ENCODE measurements around the gene GNG3.
"Not testable (repeated sequence)": the region's sequence is repeated elsewhere in the genome, so short reads cannot be mapped to it uniquely, and the experiment has no call there.

GNG3 gene

DNA sequence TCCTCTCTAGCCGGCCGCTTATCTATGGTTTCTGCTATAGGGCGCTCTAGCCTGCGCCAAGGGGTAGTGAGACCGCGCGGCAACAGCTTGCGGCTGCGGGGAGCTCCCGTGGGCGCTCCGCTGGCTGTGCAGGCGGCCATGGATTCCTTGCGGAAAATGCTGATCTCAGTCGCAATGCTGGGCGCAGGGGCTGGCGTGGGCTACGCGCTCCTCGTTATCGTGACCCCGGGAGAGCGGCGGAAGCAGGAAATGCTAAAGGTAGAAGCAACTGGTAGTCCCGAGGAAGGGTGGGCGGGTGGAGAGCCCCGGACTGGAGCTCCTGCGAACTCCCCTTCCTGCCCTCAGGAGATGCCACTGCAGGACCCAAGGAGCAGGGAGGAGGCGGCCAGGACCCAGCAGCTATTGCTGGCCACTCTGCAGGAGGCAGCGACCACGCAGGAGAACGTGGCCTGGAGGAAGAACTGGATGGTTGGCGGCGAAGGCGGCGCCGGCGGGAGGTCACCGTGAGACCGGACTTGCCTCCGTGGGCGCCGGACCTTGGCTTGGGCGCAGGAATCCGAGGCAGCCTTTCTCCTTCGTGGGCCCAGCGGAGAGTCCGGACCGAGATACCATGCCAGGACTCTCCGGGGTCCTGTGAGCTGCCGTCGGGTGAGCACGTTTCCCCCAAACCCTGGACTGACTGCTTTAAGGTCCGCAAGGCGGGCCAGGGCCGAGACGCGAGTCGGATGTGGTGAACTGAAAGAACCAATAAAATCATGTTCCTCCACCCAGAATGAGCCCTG, 35.7 kb upstream of the GNG3 start, which contains the start of the genes LBHD1 and UQCC3:
Gene LBHD1 (minus strand): TSS at position 660 of the 782 bp plus-strand sequence. CDS start 2,236 bp downstream, outside the sequence.
Gene UQCC3 (plus strand): TSS at position 66 of the 782 bp plus-strand sequence. CDS start 73 bp downstream, at position 139.
- Histone ChIP-seq H3K9me3 (ENCODE audit: severe bottlenecking) (no peaks in the 10 kb centered on the region), H3K27me3 (ENCODE audit: insufficient read depth, poor library complexity, severe bottlenecking) (no peaks in the 10 kb centered on the region), H3K36me3 (ENCODE audit: low read depth) (peaks cover 46% of the 10 kb centered on the region), H3K4me1 (ENCODE audit: insufficient read depth, poor library complexity, severe bottlenecking) (peaks cover 9% of the 10 kb centered on the region), H3K27ac (ENCODE audit: poor library complexity, severe bottlenecking) (peak within 1 kb of the TSS; percentile 86), H3K4me3 (ENCODE audit: severe bottlenecking) (peak within 1 kb of the TSS; percentile 71)
- TF ChIP-seq, protein P1, sequence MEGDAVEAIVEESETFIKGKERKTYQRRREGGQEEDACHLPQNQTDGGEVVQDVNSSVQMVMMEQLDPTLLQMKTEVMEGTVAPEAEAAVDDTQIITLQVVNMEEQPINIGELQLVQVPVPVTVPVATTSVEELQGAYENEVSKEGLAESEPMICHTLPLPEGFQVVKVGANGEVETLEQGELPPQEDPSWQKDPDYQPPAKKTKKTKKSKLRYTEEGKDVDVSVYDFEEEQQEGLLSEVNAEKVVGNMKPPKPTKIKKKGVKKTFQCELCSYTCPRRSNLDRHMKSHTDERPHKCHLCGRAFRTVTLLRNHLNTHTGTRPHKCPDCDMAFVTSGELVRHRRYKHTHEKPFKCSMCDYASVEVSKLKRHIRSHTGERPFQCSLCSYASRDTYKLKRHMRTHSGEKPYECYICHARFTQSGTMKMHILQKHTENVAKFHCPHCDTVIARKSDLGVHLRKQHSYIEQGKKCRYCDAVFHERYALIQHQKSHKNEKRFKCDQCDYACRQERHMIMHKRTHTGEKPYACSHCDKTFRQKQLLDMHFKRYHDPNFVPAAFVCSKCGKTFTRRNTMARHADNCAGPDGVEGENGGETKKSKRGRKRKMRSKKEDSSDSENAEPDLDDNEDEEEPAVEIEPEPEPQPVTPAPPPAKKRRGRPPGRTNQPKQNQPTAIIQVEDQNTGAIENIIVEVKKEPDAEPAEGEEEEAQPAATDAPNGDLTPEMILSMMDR (IDR thresholded peaks at IDR 0.05; ENCODE audit: poor library complexity, severe bottlenecking) = no peak
- DNase-seq (ENCODE audit: low spot score) (peak; percentile 78), ATAC-seq (ENCODE audit: low read depth) (peak; percentile 81)

DNA sequence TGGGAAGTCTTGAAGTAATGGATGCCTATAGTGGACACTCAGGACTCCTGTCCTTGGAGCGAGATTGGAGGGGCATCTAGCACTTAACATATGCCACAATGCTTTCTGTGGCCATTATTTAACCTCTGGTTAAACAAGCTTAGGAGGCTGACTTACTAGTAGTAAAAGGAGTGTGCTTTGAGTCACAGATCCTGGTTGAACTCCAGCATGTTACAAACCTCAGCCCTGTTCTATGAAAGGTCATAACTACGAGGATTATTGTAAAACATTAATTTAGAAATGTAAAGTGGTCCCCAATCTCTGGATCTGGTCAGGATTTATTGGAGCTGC, 34.3 kb upstream of the GNG3 start:
- Histone ChIP-seq H3K4me1 (ENCODE audit: insufficient read depth, poor library complexity, severe bottlenecking) (peaks cover 13% of the 10 kb centered on the region), H3K27ac (ENCODE audit: poor library complexity, severe bottlenecking) (peak overlapping the region; percentile 86), H3K36me3 (ENCODE audit: low read depth) (peaks cover 50% of the 10 kb centered on the region), H3K9me3 (ENCODE audit: severe bottlenecking) (no peaks in the 10 kb centered on the region), H3K27me3 (ENCODE audit: insufficient read depth, poor library complexity, severe bottlenecking) (no peaks in the 10 kb centered on the region), H3K4me3 (ENCODE audit: severe bottlenecking) (no peak overlapping the region)
- no peak for ATAC-seq (ENCODE audit: low read depth)
- TF ChIP-seq, protein P1 (IDR thresholded peaks at IDR 0.05; ENCODE audit: poor library complexity, severe bottlenecking) = no peak
- DNase-seq (ENCODE audit: low spot score) = no peak

DNA sequence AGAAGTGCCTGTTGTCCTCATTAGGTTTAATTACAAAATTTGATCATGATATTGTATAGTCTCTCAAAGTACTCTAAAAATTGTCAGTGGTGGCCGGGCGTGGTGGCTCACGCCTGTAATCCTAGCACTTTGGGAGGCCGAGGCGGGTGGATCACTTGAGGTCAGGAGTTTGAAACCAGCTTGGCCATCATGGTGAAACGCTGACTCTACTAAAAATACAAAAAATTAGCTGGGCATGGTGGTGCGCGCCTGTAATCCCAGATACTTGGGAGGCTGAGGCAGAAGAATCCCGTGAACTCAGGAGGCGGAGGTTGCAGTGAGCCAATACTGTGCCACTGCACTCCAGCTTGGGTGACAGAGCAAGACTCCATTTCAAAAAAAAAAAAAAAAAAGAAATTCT, 32.1 kb upstream of the GNG3 start:
- not testable (repeated sequence) for H3K27me3 ChIP-seq (ENCODE audit: insufficient read depth, poor library complexity, severe bottlenecking); H3K4me3 ChIP-seq (ENCODE audit: severe bottlenecking); DNase-seq (ENCODE audit: low spot score); H3K27ac ChIP-seq (ENCODE audit: poor library complexity, severe bottlenecking); H3K9me3 ChIP-seq (ENCODE audit: severe bottlenecking); ATAC-seq (ENCODE audit: low read depth)
- Histone ChIP-seq H3K36me3 (ENCODE audit: low read depth) (peaks cover 50% of the 10 kb centered on the region), H3K4me1 (ENCODE audit: insufficient read depth, poor library complexity, severe bottlenecking) (peaks cover 18% of the 10 kb centered on the region)

DNA sequence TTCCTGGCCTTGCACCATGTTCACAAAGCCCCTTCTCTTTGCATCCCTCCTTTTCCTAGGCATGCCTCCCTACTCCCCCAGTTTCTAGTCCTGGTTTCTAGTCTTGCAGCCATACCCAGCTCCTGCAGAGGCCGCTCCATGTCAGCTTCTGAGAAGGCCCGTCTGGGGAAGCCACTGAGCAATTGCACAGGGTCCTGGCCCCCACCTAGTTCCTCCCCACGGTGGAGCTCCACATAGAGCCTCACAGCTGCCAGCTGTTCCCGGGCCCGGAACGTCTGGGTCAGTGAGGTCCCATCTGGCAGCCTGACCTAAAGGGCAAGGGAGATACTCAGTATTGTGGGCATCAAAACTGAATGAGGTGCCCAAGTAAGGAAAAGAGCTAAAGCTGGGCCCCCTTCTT, 30.8 kb upstream of the GNG3 start:
- DNase-seq (ENCODE audit: low spot score) (no peak), ATAC-seq (ENCODE audit: low read depth) (no peak)
- Histone ChIP-seq H3K27me3 (ENCODE audit: insufficient read depth, poor library complexity, severe bottlenecking) (no peaks in the 10 kb centered on the region), H3K9me3 (ENCODE audit: severe bottlenecking) (no peaks in the 10 kb centered on the region), H3K27ac (ENCODE audit: poor library complexity, severe bottlenecking) (no peak overlapping the region), H3K36me3 (ENCODE audit: low read depth) (peaks cover 50% of the 10 kb centered on the region), H3K4me3 (ENCODE audit: severe bottlenecking) (no peak overlapping the region), H3K4me1 (ENCODE audit: insufficient read depth, poor library complexity, severe bottlenecking) (peaks cover 12% of the 10 kb centered on the region)
- TF ChIP-seq, protein P1 (IDR thresholded peaks at IDR 0.05; ENCODE audit: poor library complexity, severe bottlenecking) = no peak

DNA sequence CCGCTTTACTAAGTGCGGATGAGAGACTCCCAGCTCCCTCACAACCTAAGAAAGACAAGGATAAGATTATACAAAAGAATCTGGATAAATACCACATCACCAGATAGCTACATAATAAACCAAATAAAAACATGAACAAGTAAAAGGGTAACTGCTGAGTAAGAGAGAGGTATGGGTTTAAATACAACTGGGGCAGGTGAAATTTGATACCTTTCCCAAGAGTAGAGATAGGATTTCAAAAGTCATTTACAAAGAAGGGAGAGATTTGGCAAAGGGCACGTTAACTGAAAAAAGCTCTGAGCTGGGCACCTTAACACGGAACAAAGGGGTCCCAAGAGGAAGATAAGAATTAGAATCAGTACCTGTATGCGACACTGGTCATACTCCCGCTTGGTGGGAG, 30.3 kb upstream of the GNG3 start:
- ATAC-seq (ENCODE audit: low read depth) (no peak), DNase-seq (ENCODE audit: low spot score) (no peak)
- Histone ChIP-seq H3K36me3 (ENCODE audit: low read depth) (peaks cover 50% of the 10 kb centered on the region), H3K4me1 (ENCODE audit: insufficient read depth, poor library complexity, severe bottlenecking) (peaks cover 12% of the 10 kb centered on the region), H3K27ac (ENCODE audit: poor library complexity, severe bottlenecking) (no peak overlapping the region), H3K4me3 (ENCODE audit: severe bottlenecking) (no peak overlapping the region), H3K27me3 (ENCODE audit: insufficient read depth, poor library complexity, severe bottlenecking) (no peaks in the 10 kb centered on the region), H3K9me3 (ENCODE audit: severe bottlenecking) (no peaks in the 10 kb centered on the region)
- TF ChIP-seq, protein P1 (IDR thresholded peaks at IDR 0.05; ENCODE audit: poor library complexity, severe bottlenecking) = no peak

Measured in RWPE2 (cell line).